ENCODE results near the gene DNAAF1.
"Not testable (repeated sequence)": the region's sequence is repeated elsewhere in the genome, so short reads cannot be mapped to it uniquely, and the experiment has no call there.

Gene DNAAF1

DNA sequence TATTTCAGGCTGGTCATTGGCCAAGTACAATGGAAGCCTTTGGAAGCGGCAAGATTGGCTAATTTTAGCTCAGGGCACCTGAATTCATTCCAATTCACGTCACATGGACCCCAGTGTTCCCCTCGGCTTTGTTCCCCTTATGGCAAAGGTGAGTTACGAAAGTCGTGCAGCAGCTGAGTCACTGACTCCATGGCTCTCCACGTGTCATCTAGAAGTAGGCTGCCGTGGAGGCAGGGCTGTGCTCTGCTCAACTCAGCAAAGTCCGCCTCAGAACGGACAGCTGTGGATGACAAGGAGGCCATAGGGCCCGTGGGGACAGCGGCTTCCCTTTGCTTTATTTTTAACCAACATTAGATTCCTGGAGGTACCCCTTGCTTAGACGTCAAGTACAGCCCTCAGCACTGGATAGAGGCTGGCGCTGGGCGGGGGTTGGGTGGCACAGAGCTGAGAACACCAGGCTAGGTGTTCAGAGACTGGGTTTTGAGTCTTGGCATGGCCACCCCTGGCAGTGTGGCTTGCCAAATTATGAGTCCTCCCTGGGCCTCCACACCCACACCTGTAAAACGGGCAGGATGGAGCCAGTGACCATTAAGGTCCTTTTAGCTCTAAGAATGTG is 69.5 kb downstream of the DNAAF1 start:
- no peak for DNase-seq

DNA sequence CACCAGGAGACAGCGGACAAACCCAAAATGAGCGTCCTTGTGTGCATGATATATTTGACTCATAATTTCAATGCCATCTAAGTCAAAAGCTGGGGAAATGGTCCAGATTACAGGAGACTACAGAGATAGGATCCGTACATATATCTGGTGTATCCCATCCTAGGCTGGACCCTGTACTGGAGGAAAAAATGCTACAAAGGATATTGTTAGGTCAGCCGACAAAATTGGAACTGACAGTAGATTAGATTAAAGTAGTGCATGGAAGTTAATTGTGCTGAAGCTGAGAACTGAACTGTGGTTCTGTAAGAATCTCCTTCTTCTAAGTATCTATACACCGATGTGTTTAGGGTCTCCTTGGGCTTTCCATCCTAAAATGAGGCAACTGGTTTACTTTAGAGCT is 70.4 kb downstream of the DNAAF1 start:
- no peak for DNase-seq

DNA sequence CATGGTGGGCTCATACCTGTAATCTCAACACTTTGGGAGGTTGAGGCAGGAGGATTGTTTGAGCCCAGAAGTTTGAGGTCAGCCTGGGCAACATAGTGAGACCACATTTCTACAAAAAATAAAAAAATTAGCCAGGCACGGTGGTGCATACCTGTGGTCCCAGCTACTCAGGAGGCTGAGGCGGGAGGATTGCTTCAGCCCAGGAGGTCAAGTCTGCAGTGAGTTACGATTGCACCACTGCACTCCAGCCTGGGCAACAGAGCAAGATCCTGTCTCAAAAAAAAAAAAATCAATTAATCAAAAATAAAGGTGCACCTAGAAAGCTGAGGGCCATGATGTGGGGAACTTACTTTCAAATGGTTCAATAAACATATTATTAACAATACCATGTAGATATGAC is 71.0 kb downstream of the DNAAF1 start:
- DNase-seq = not testable (repeated sequence)

DNA sequence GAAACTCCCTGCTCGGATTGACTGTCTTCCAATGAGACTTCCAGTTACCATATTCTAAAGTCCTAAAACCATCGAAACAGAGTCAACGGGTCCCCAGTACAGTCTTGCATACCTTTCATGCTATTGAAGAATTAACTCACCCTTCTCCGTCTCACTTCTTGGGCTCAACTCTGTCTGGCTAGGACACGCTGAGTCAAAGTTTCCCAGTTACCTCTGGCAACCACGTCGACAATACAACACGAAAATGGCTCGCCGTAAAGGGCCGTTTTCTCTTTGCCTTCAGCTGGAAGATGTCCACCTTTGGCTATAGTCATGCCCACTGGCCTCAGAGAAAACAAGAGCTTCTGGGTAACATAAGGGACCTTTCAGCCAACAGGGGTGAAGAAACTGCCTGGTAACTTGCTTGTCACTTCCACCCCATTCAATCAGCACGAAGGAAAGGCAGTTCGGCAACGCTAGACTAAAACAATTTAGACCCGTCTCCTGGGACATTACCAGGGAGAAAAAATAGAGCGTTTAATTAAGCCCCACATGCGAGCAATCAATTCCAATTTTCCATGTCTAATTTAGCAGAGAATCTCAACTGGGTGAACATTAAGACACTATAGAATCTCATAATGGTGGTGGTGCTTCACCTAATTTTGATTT is 73.2 kb downstream of the DNAAF1 start:
- no peak for DNase-seq

DNA sequence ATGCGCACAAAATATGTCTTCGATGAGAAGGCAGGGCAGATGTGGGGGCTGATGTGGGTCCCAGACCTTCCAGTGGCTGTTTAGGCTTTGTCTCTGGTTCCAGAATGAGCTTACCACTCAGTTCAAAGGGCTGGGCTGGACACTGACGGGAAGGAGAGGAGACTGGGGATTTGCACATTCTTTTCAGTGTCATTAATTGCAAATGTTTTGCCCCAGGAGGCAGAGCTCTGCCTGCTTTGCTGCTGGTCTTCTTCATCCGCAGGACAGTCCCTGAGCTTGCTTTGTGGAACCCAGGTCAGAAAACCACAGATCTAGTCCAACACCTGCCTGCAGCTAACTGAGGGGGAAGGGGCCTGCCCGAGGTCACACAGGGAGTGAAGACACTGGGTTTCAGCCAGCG is 73.8 kb downstream of the DNAAF1 start:
- no peak for DNase-seq

DNA sequence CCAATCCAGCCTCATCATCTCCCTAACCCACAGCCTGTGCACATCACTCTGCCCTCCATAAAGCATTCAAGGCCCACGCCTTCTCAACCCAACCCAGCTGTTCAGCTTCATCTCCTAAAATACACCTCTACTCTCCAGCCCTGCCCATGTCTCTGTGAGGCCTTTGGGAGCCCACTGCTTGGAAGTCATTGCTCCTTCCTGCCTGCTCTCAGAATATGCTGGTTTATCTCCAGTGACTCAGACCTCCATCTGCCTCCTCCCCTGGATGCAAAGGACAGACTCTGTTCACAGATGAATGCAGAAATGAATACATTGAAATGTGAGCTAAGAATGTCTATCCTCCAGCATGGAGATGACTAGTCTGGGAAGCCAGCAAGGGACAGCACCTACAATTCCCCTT is 75.7 kb downstream of the DNAAF1 start:
- no peak for DNase-seq

DNA sequence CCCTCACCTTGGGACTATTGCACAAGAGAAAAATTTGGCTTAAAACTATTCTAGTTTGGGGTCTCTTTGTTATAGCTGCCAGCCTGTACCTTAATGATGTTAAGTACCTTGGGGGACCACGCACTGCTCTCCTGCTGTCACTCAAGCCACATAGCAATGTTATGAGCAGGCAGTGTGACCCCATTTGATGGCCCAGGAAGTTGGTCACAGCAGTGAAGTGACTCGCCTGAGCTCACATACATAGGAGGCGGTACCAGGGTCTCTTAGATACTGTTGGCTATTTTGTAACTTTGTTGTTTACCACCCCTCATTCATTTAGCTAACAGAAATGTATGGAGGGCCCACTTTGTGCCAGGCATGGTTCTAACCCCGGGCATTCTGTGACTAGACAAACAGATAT is 78.3 kb downstream of the DNAAF1 start:
- no peak for DNase-seq

DNA sequence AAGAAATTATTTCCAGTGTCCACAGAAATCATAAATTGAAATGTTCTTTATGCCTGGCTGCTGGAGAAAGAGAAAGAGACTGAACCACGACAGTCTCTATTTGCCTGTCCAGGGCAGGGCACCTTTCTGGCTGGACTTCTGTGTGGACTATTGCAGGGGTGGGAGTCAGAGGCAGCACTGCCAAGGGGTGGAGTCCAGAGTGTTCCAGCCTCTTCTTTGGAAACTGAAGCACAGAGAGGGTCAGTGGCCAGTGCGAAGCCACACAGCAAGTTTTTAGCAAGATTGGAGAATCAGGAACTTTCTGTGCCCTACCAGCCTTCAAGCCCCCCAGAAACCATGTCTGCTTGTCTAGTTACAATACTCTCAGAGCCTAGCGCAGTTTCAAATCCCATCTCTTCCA is 79.4 kb downstream of the DNAAF1 start:
- no peak for DNase-seq

DNA sequence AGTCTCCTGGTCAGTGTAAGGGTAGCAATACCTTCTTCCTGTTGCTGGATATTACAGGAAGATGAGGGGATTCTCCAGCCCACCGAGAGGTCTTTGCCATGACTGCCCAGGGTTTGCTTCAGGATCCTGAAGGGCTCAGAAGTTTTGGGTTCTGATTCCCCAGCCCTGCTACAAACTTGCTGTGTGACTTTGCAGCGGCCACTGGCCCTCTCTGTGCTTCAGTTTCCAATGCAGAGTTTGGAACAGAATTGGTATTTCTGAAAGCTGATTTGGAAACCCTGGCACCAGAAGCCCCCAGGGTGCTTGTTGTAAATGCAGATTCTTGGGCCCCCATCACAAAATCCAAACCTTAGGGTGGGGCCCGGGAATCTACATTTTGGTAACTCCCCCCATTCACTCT is 80.0 kb downstream of the DNAAF1 start:
- DNase-seq = no peak

DNA sequence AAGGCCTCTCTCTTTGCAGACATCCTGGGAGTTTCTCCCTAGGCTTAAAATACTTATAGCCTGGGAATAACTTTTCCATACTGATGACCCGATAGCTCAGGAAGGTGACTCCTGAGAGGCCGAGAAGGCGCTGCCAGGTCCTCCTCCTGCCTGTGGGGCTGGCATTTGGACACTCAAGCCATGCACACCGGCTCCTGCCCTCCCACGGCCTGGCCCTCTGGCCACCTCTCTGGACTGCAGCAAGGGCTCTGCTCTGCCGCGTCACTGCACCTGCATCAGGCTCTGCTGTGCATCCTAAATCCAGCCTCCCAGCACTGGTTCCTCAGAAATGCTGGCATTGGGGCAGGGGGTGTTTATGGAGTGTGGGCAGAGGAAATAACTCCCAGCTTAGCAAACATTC is 80.5 kb downstream of the DNAAF1 start:
- no peak for DNase-seq

DNA sequence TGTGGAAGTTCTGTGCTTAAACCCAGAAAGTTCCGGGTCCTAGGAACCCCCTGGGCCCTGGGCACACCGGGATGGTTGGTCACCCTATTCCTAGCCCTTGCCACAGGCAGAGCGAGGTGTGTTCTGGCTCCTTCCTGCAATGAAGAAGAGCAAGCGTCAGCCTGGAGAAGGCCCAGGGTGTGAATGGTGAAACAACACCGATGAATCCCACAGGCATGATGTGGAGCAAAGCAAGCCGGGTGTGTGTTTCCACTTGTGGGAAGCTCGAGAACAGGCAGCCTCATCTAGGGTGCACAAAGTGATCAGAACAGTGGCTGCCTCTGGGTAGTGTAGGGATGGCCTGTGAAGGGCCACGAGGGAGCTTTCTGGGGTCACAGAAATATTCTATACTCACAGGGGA is 80.9 kb downstream of the DNAAF1 start:
- DNase-seq = no peak

Data from NCI-H748 treated with DMSO at 0.1 percent for 48 hours (cell line).